Neural cell (in vitro differentiated cells): ENCODE measurements around the gene PHACTR1. TPM values are rescaled to one million over a fixed set of nuclear protein-coding genes. Genes with fewer than 3 reads are reported as not detected.

Experiments used
- H2AFZ ChIP-seq: fragments of 200-600, 300-800 bp; sonication (generic), shearing (Covaris generic); 2 replicates; pipeline ENCODE4 v1.6.0; 2014; ENCODE audit warnings: low read depth, mild to moderate bottlenecking, antibody characterized with exemption, low read length, moderate library complexity
- H3F3A ChIP-seq: fragments of 200-600 bp; shearing (Covaris generic); 2 replicates; pipeline ENCODE4 v1.6.1; 2016; ENCODE audit warnings: mild to moderate bottlenecking, moderate library complexity, mixed read lengths, antibody characterized with exemption, low read length; ENCODE audit not compliant: insufficient read depth, poor library complexity, severe bottlenecking
- H3K27ac ChIP-seq: fragments of 200-600, 300-800 bp; sonication (generic), shearing (Covaris generic); 2 replicates; pipeline ENCODE4 v1.5.1; 2014; ENCODE audit warnings: mild to moderate bottlenecking, low read length, moderate library complexity
- H3K27me3 ChIP-seq: fragments of 300-800, 200-600 bp; sonication (generic), shearing (Covaris generic); 2 replicates; pipeline ENCODE4 v1.6.0; 2014; ENCODE audit warnings: mild to moderate bottlenecking, low read depth, low read length, moderate library complexity; ENCODE audit not compliant: insufficient read depth
- H3K36me3 ChIP-seq: fragments of 300-800, 200-600 bp; sonication (generic), shearing (Covaris generic); 2 replicates; pipeline ENCODE4 v1.5.1; 2014; ENCODE audit warnings: mild to moderate bottlenecking, antibody characterized with exemption, low read length, moderate library complexity; ENCODE audit not compliant: insufficient read depth
- H3K4me2 ChIP-seq: fragments of 300-800, 200-600 bp; sonication (generic), shearing (Covaris generic); 2 replicates; pipeline ENCODE4 v1.6.0; 2014; ENCODE audit warnings: mild to moderate bottlenecking, low read length
- H3K4me3 ChIP-seq: fragments of 300-800, 200-600 bp; sonication (generic), shearing (Covaris generic); 2 replicates; pipeline ENCODE4 v1.5.1; 2014; ENCODE audit warnings: mild to moderate bottlenecking, low read length, moderate library complexity
- H3K79me2 ChIP-seq: fragments of 200-600 bp; shearing (Covaris generic); replicated peaks from 2 replicates; pipeline ENCODE4 v1.6.0; 2014; ENCODE audit warnings: mild to moderate bottlenecking, low read length, moderate library complexity; ENCODE audit not compliant: insufficient read depth
- H3K9ac ChIP-seq: fragments of 300-800, 200-600 bp; sonication (generic), shearing (Covaris generic); 2 replicates; pipeline ENCODE4 v1.6.1; 2016; ENCODE audit warnings: mild to moderate bottlenecking, low read length, mixed read lengths
- H3K9me2 ChIP-seq: fragments of 200-600 bp; shearing (Covaris generic); 2 replicates; pipeline ENCODE4 v1.6.1; 2016; ENCODE audit warnings: mild to moderate bottlenecking, low read length, mixed read lengths; ENCODE audit not compliant: insufficient read depth
- H3K9me3 ChIP-seq: fragments of 200-600, 300-800 bp; sonication (generic), shearing (Covaris generic); 2 replicates; pipeline ENCODE4 v1.6.1; 2016; ENCODE audit warnings: mild to moderate bottlenecking, mixed run types, low read length, moderate library complexity, mixed read lengths
- H4K20me1 ChIP-seq: fragments of 200-600 bp; shearing (Covaris generic); 2 replicates; pipeline ENCODE4 v1.6.1; 2016; ENCODE audit warnings: mild to moderate bottlenecking, mixed run types; ENCODE audit not compliant: insufficient read depth
- EP300 ChIP-seq: fragments of 450-650 bp; conservative IDR thresholded peaks from 2 replicates; pipeline ENCODE4 v1.6.1; 2014; ENCODE audit warnings: antibody characterized with exemption, mild to moderate bottlenecking, moderate library complexity; ENCODE audit not compliant: poor library complexity, severe bottlenecking
- EZH2 ChIP-seq: fragments of 200-600, 300-800 bp; shearing (Covaris generic), sonication (generic); IDR thresholded peaks from 2 replicates; pipeline ENCODE4 v1.6.1; 2014; ENCODE audit warnings: antibody characterized with exemption, low read length, borderline replicate concordance, mild to moderate bottlenecking; ENCODE audit not compliant: insufficient read depth, poor library complexity, severe bottlenecking
- MXI1 ChIP-seq: fragments of 450-650 bp; conservative IDR thresholded peaks from 2 replicates; pipeline ENCODE4 v1.6.1; 2014; ENCODE audit warnings: antibody characterized with exemption, mild to moderate bottlenecking; ENCODE audit not compliant: poor library complexity, severe bottlenecking
- POLR2AphosphoS5 ChIP-seq: IDR thresholded peaks from 2 replicates; pipeline ENCODE4 v1.6.1; 2012
- RAD21 ChIP-seq: fragments of 450-650 bp; conservative IDR thresholded peaks from 2 replicates; pipeline ENCODE4 v1.6.1; 2014; ENCODE audit warnings: antibody characterized with exemption, mild to moderate bottlenecking, moderate library complexity
- SMC3 ChIP-seq: fragments of 450-650 bp; conservative IDR thresholded peaks from 2 replicates; pipeline ENCODE4 v1.6.1; 2014; ENCODE audit warnings: antibody characterized with exemption, mild to moderate bottlenecking, moderate library complexity; ENCODE audit not compliant: poor library complexity
- TAF1 ChIP-seq: IDR thresholded peaks from 2 replicates; pipeline ENCODE4 v1.6.1; 2012; ENCODE audit warnings: low read depth
- polyA plus RNA-seq: library from polyadenylated mRNA; depleted of rRNA; stranded (reverse); fragments of >200 nt; gene quantifications from 2 replicates; pipeline ENCODE4 v1.2.3, GENCODE V29; 2014
- TF ChIP-seq, protein P1 (sequence below): IDR thresholded peaks from 2 replicates; pipeline ENCODE4 v1.6.1; 2012; ENCODE audit warnings: borderline replicate concordance
- TF ChIP-seq, protein P2 (sequence below): fragments of 450-650 bp; IDR thresholded peaks from 2 replicates; pipeline ENCODE4 v1.5.1; 2014; ENCODE audit warnings: antibody characterized with exemption, mild to moderate bottlenecking, moderate library complexity; ENCODE audit not compliant: poor library complexity, severe bottlenecking

The PHACTR1 gene
- polyA plus RNA-seq, 1 donor from 2014 or later: 7.8 TPM

DNA sequence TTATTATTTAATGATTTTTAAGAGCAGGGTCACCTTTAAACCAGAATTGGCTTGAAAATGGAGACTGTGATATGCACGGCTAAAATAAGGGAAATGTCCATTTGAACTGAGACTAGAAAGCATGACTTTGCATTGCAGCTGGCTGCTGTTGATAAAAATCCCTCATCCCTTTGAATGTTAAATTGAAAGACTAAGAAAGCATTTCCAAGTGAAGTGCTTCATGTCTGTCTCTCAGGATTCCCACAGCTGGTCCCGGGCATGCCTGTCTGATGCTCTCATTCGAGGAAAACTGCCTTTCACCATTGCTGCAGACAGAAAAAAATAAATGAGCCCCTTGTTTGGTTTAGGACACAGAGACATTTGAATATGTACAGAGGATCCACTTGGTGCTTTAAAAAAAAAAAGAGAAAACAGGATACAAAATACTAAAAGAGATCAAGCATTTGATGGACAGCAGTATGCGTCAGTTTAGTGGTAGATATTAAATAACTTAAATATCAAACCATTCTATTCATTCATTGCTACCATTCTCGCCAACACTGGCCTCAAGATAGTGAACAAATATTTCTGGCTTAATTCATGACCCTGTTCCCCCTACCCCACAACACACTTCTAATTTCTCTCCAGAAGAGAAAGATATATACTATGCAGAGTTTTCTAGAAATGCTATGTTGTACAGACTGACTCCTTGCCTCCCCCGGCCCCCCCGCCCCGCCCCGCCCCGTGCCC is 556.8 kb downstream of the PHACTR1 start:
- H3K27ac ChIP-seq: no peak overlapping the region
- H2AFZ ChIP-seq: no peak overlapping the region
- no peaks in the 10 kb centered on the region for H3K9me3 ChIP-seq
- H3K9me2 ChIP-seq: no peaks in the 10 kb centered on the region
- H3K4me3 ChIP-seq: no peak overlapping the region
- H3K4me2 ChIP-seq: no peak overlapping the region
- no peaks in the 10 kb centered on the region for H3K79me2 ChIP-seq
- no peaks in the 10 kb centered on the region for H3F3A ChIP-seq
- H4K20me1 ChIP-seq: no peaks in the 10 kb centered on the region
- no peak overlapping the region for H3K9ac ChIP-seq
- H3K36me3 ChIP-seq: no peaks in the 10 kb centered on the region
- no peak for TF ChIP-seq EP300
- TF ChIP-seq, protein P1, sequence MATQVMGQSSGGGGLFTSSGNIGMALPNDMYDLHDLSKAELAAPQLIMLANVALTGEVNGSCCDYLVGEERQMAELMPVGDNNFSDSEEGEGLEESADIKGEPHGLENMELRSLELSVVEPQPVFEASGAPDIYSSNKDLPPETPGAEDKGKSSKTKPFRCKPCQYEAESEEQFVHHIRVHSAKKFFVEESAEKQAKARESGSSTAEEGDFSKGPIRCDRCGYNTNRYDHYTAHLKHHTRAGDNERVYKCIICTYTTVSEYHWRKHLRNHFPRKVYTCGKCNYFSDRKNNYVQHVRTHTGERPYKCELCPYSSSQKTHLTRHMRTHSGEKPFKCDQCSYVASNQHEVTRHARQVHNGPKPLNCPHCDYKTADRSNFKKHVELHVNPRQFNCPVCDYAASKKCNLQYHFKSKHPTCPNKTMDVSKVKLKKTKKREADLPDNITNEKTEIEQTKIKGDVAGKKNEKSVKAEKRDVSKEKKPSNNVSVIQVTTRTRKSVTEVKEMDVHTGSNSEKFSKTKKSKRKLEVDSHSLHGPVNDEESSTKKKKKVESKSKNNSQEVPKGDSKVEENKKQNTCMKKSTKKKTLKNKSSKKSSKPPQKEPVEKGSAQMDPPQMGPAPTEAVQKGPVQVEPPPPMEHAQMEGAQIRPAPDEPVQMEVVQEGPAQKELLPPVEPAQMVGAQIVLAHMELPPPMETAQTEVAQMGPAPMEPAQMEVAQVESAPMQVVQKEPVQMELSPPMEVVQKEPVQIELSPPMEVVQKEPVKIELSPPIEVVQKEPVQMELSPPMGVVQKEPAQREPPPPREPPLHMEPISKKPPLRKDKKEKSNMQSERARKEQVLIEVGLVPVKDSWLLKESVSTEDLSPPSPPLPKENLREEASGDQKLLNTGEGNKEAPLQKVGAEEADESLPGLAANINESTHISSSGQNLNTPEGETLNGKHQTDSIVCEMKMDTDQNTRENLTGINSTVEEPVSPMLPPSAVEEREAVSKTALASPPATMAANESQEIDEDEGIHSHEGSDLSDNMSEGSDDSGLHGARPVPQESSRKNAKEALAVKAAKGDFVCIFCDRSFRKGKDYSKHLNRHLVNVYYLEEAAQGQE: no peak
- TF ChIP-seq TAF1: no peak
- no peak for TF ChIP-seq RAD21
- no peak for TF ChIP-seq POLR2AphosphoS5
- TF ChIP-seq SMC3: no peak
- no peak for TF ChIP-seq EZH2
- TF ChIP-seq, protein P2, sequence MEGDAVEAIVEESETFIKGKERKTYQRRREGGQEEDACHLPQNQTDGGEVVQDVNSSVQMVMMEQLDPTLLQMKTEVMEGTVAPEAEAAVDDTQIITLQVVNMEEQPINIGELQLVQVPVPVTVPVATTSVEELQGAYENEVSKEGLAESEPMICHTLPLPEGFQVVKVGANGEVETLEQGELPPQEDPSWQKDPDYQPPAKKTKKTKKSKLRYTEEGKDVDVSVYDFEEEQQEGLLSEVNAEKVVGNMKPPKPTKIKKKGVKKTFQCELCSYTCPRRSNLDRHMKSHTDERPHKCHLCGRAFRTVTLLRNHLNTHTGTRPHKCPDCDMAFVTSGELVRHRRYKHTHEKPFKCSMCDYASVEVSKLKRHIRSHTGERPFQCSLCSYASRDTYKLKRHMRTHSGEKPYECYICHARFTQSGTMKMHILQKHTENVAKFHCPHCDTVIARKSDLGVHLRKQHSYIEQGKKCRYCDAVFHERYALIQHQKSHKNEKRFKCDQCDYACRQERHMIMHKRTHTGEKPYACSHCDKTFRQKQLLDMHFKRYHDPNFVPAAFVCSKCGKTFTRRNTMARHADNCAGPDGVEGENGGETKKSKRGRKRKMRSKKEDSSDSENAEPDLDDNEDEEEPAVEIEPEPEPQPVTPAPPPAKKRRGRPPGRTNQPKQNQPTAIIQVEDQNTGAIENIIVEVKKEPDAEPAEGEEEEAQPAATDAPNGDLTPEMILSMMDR: no peak
- TF ChIP-seq MXI1: no peak
- no peaks in the 10 kb centered on the region for H3K27me3 ChIP-seq

DNA sequence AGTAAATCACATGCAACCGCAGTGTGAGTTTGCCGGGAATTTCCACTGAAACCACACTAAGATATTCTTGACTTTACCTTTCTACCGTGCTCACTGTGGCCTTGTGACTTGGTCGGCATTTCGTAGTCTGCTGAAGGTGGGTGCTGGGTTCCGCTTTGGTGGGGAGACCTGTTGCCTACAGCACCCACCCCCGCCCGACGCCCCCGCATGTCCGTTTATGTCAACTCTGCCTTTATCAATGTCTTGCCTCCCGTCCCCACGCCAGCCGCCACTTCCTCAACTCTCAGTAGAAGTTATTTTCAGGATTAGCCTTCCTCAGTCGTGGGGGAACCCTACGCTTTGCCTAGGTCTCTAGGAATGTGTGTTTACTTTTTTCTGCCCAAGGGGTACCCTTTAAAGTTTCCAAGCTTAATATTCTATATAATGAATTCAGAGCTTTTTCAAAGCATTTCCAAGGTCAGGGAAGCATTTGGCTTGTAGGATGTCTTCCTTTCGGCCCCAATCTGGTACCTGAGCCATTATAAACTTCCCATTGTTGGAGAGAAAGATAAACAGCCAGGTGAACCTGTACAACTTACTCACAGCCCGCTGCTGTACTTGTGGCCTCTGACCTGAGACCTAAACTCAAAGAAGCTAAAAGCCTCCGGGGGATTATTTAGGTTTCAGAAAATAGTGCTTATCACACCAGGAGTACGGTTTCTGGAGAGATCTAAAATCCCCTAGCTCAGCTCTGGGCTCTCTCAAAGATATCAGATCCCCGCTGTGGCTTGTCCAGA is 557.6 kb downstream of the PHACTR1 start:
- Histone ChIP-seq H3K27ac (no peak overlapping the region), H3K4me2 (no peak overlapping the region), H3K9me2 (no peaks in the 10 kb centered on the region), H3K36me3 (no peaks in the 10 kb centered on the region), H3K9ac (no peak overlapping the region), H3F3A (no peaks in the 10 kb centered on the region), H3K4me3 (no peak overlapping the region), H3K27me3 (no peaks in the 10 kb centered on the region), H3K79me2 (no peaks in the 10 kb centered on the region), H3K9me3 (no peaks in the 10 kb centered on the region), H4K20me1 (no peaks in the 10 kb centered on the region), H2AFZ (no peak overlapping the region)
- no peak for TF ChIP-seq RAD21
- TF ChIP-seq EP300: no peak
- no peak for TF ChIP-seq MXI1
- no peak for TF ChIP-seq TAF1
- no peak for TF ChIP-seq EZH2
- TF ChIP-seq, protein P1: no peak
- TF ChIP-seq, protein P2: no peak
- TF ChIP-seq POLR2AphosphoS5: no peak
- TF ChIP-seq SMC3: no peak
